ELF-1 (cell line): ENCODE results near the gene FOXE3.

Source experiments
- DNase-seq: peaks from one replicate; pipeline ENCODE4 v3.0.0-alpha.2; 2016; ENCODE audit warnings: low read depth, low spot score

Gene FOXE3

DNA sequence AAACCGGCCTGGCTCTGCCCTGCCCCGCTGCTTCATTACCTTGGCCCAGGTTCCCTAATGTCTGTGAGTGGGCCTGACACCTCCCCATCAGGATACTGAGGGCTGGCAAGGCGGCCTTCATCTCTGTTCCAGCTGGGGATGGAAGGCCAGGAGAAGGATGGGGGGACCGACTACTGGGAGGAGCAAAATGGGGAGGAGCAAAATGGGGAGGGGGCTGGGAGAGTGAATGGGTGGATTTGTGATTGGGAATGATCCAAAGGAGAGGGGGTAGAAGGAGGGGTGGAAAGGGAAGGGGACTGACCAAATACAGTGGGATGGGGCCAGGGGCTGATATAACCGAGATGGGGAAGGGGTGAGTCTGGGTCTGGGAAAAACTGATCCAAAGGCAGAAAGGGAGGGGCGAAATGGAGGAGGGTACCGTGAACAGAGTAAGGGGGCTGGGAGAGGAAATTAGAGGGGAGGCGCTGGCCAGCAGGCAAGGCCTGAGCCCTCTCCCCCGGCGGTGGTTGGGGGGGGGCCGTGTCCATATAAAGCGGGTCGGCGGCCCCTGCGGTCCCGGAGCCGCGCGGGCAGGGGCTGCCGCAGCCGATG lies at the start of gene FOXE3:
Gene FOXE3, plus strand, starts transcription at position 558 of the 591 bp plus-strand sequence. Its CDS starts 31 bp downstream, at position 589.
- no peak for DNase-seq

DNA sequence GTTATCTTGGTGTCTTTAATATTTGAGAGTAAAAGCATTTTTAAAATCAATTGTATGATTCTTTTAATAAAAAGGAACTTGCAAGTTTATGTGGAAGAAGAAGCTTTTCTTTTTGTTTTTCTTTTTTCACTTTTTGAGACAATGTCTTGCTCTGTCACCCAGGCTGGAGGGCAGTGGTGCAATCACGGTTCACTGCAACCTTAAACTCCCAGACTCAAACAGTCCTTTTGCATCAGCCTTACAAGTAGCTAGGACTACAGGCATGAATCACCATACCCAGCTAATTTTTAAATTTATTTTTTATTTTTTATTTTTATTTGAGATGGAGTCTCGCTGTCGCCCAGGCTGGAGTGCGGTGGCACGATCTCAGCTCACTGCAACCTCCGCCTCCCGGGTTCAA lies 48.4 kb upstream of the FOXE3 start:
- DNase-seq = no peak

- no peak for DNase-seq
Measured at GRCh38 chr1:47371016-47371517, 45.0 kb upstream of the FOXE3 start.

- no peak for DNase-seq
Measured at GRCh38 chr1:47374501-47374900, 41.6 kb upstream of the FOXE3 start.

DNA sequence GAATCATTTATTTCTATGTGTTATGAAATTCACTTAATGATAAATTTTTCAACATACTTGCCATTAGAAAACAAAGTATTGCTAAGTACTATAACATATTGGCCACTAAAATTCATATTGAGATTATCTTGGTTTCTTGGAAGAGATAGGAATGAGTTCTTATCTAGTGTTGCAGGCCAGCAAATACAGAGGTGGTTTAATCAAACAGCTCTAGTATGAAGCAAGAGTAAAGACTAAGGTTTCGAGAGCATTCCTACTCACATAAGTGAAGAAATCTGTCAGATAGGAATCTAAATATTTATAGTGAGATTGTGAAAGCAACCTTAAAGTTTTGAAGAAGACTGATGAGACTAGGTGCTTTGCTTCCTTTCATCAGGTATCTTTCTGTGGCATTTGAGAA lies 37.9 kb upstream of the FOXE3 start:
- DNase-seq = no peak

- DNase-seq = no peak
Measured at GRCh38 chr1:47380699-47381098, 35.4 kb upstream of the FOXE3 start.

GRCh38 chr1:47382399-47382983 lies 33.6 kb upstream of the FOXE3 start:
- no peak for DNase-seq

DNA sequence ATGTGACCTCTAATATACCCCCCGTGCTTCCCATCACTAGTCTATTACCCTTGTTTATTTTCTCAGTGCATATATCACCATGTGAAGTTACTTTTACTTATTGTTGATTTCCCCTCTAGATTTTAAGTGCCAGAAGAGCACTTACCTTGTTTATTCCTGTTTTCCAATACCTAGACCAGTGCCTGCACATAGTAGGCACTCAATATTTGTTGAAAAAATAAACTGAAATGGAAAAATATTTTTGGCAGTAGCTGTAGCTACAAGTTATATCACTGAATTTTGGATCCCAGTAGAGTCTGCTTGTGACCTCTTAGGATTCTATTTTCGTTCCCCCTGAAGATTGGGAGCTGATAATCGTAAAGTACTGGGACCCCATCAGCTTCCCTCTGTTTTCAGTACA lies 32.0 kb upstream of the FOXE3 start:
- DNase-seq = no peak

DNA sequence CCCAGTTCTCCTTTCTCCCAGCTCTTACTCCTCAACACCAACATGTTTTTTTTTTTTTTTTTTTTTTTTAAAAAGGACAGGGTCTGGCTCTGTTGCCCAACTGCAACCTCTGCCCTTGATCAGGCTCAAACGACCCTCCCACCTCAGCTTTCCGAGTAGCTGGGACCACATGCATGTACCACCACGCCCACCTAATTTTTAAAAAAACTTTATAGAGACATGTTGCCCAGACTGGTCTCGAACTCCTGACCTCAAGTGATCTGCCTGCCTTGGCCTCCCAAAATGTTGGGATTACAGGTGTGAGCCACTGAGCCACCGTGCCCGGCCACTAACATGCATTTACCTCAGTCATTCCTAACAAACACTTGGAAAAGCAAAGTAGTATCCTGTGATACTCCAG lies 31.1 kb upstream of the FOXE3 start:
- no peak for DNase-seq

DNA sequence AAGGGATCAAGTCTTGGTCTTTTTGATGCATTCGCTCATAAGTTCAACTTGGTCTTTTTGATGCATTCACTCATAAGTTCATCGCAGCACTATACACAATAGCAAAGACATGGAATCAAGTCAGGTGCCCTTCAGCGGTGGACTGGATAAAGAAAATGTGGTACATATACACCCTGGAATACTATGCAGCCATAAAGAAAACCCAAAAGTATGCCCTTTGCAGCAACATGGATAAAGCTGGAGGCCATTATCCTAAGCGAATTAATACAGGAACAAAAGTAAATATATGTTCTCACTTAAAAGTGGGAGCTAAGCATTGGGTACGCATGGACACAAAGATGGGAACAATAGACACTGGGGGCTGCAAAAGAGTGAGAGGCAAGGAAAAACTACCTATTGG lies 29.8 kb upstream of the FOXE3 start:
- DNase-seq = no peak

DNA sequence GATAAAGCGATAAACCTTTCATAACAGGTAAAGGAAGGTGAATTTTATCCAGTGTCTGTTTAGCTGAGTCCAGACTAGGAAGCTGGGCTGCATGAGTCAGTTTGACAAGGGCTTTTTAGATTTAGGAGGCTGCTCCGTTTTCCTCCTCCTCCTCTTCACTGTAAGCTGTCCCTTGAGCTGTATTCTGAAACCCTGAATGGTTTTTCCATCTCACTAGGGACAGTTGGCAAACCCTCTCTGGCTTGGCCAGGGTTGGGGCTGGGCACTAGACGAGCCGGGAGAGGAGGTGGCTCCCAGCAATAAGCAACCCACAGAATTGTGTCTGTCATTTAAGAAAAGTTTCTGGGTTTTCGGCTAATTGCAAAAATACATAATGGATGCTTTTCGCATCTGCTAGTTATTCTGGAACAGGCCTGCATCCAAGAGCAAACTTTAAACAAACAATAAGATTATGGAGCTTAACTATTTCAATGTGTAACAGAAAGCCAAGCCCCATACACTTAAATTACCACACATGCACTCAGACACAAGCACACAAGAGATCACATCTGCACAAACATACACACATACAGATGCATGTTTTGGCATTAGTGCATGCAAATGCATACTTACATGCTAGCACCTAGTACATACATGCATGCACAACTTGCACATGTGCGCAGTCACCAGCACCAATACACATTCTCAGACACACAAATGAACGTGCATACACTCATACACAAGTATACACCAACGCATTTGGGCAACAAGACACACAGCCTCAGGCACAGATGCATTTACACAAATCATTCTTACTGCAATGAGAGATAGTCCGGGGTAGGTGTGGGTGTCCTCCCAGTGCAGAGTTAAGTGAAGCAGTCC lies 27.8 kb upstream of the FOXE3 start:
- no peak for DNase-seq

GRCh38 chr1:47388891-47389238 lies 27.2 kb upstream of the FOXE3 start:
- peak; percentile 87 for DNase-seq

DNA sequence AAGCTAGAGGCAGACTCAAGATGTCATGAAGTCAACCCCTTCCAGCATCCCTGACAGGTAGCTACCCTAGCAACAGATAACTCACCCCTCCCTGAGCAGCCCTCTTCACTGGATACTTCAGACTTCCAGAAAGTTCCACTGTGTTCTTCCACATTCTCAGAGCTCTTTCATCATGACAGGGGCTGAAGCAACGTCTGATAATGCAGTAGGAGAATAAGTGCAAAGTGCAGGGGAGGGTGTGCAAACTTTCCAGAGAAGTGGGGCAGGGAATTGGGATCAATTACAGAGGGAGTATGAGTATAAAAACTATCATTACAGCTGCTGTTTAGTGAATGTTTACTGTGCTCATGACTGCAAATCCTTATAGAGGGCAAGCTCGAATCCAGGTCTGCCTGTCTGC lies 26.4 kb upstream of the FOXE3 start:
- DNase-seq = no peak

- DNase-seq = no peak
Measured at GRCh38 chr1:47390843-47391242, 25.2 kb upstream of the FOXE3 start.

GRCh38 chr1:47393141-47393540 lies 22.9 kb upstream of the FOXE3 start:
- no peak for DNase-seq

- no peak for DNase-seq
Measured at GRCh38 chr1:47395433-47395832, 20.7 kb upstream of the FOXE3 start.

DNA sequence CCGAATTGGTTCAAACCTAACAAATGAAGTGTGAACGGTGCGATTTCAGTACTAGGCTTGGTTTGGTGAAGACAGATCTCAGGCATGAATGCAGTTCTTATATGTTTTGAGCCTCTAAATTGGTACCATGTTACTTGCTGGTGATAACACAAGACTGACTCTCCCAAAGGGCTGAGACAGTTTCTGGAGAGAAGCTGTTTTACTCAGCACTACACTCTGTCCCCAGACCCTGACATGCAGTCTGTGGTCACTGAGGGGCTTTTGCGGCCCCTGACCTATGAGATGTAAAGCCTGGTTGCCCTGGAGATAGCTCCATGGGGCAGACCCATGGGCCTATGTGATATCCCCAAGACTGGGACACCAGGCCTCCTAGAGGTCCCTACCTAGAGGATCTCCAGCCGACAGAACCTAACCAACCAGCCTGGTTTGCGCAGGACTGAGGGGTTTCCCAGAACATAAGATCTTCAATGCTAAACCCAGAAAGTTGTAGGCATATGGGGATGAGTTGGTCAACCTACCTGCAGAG lies 19.4 kb upstream of the FOXE3 start:
- no peak for DNase-seq

- no peak for DNase-seq
Measured at GRCh38 chr1:47399138-47399845, 16.8 kb upstream of the FOXE3 start.

DNA sequence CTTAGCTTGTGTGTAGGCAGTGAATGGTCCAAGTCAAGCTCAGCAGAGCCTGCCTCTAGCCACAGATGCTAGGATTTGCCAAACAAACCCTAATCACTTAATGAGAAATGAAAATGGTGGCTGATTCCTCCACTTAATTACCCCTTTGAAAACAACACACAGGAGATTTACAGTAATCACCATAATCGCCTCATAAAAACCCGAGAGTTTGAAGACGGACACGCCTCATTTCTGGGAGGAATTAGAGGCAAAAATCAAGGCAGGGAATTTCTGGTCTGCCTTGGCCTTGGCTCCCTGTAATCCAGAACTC lies 16.3 kb upstream of the FOXE3 start:
- no peak for DNase-seq

- DNase-seq = no peak
Measured at GRCh38 chr1:47401761-47402160, 14.3 kb upstream of the FOXE3 start.

- no peak for DNase-seq
Measured at GRCh38 chr1:47402591-47402990, 13.5 kb upstream of the FOXE3 start.

GRCh38 chr1:47403321-47403910 lies 12.7 kb upstream of the FOXE3 start:
- DNase-seq = no peak
